Duodenal mucosa (tissue), 2 donors: Measurements from ENCODE around the gene PIGS.

ENCODE experiments used
- H3K27ac ChIP-seq: one replicate; pipeline ENCODE4 v1.7.0; 2013; ENCODE audit warnings: low read depth, low read length
- H3K27me3 ChIP-seq, 2 donors: one replicate each; pipeline ENCODE4 v1.7.0; 2013; ENCODE audit warnings: low read length in 2 of 2, control low read depth in 1 of 2; ENCODE audit not compliant: insufficient read depth in 2 of 2, control insufficient read depth in 1 of 2
- H3K36me3 ChIP-seq, 2 donors: one replicate each; pipeline ENCODE4 v1.7.0; 2013; ENCODE audit warnings: low read length in 2 of 2, control low read depth in 1 of 2; ENCODE audit not compliant: insufficient read depth in 2 of 2, control insufficient read depth in 1 of 2
- H3K4me1 ChIP-seq, 2 donors: one replicate each; pipeline ENCODE4 v1.7.0; 2013; ENCODE audit warnings: low read length in 2 of 2, control low read depth in 1 of 2; ENCODE audit not compliant: insufficient read depth in 2 of 2, control insufficient read depth in 1 of 2
- H3K4me3 ChIP-seq, 2 donors: one replicate each; pipeline ENCODE4 v1.7.0; 2013; ENCODE audit warnings: low read length in 2 of 2, low read depth in 1 of 2
- H3K9ac ChIP-seq, 2 donors: one replicate each; pipeline ENCODE4 v1.7.0; 2013; ENCODE audit warnings: low read length in 2 of 2, low read depth in 1 of 2
- H3K9me3 ChIP-seq, 2 donors: one replicate each; pipeline ENCODE4 v1.7.0; 2013; ENCODE audit warnings: low read length in 2 of 2, control low read depth in 1 of 2; ENCODE audit not compliant: control insufficient read depth in 1 of 2

The PIGS gene

GRCh38 chr17:28573040-28573380, 1.7 kb upstream of the PIGS start:
- H3K4me1 ChIP-seq, result peaks cover 16 to 33% of the 10 kb centered on the region in 2 donors

GRCh38 chr17:28572259-28573039, 1.1 kb upstream of the PIGS start:
- Histone ChIP-seq H3K36me3 (peaks cover 0 to under 1% of the 10 kb centered on the region in 2 donors), H3K9me3 (no peaks in the 10 kb centered on the region), H3K4me1 (peaks cover 19 to 32% of the 10 kb centered on the region in 2 donors), H3K27me3 (no peaks in the 10 kb centered on the region), H3K4me3 (peak overlapping the region; percentile 81 to 98), H3K9ac (peak overlapping the region; percentile 77 to 92), H3K27ac (no peak overlapping the region)

More at GRCh38 chr17:28573040-28573380, 1.7 kb upstream of the PIGS start:
- no peak overlapping the region for H3K9ac ChIP-seq
- H3K27ac ChIP-seq, result no peak overlapping the region
- H3K4me3 ChIP-seq, result no peak overlapping the region
- no peaks in the 10 kb centered on the region for H3K27me3 ChIP-seq
- H3K36me3 ChIP-seq, result peaks cover 0 to 6% of the 10 kb centered on the region in 2 donors
- H3K9me3 ChIP-seq, result no peaks in the 10 kb centered on the region

GRCh38 chr17:28570716-28571360, 486 bp downstream of the PIGS start:
- H3K4me3 ChIP-seq, result peak overlapping the region; percentile 81 to 98
- H3K36me3 ChIP-seq, result peaks cover 0 to 2% of the 10 kb centered on the region in 2 donors
- H3K27ac ChIP-seq, result peak overlapping the region; percentile 7
- H3K9ac ChIP-seq, result peak overlapping the region; percentile 77 to 92
- H3K27me3 ChIP-seq, result no peaks in the 10 kb centered on the region
- H3K4me1 ChIP-seq, result peaks cover 22 to 24% of the 10 kb centered on the region in 2 donors
- no peaks in the 10 kb centered on the region for H3K9me3 ChIP-seq

DNA sequence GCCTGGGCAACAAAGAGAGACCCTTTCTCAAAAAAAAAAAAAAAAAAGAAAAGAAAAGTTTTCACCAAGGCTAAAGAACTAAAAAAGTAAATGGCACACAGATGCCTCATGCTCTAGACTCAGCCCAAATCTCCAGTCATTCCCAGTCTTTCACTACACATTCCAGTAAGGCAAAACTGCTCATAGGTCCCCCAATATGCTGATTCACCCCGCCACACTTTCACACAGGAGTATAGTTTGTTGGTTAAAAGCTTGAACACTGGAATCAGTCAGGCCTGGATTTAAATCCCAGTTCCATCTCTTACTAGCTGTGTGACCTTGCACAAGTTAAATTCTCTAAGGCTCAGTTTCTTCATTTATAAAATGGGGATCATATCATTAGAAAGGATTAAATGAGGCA, 1.9 kb downstream of the PIGS start:
- H3K27me3 ChIP-seq, result no peaks in the 10 kb centered on the region
- no peak overlapping the region for H3K27ac ChIP-seq
- no peaks in the 10 kb centered on the region for H3K9me3 ChIP-seq
- no peak overlapping the region for H3K4me3 ChIP-seq
- H3K9ac ChIP-seq, result no peak overlapping the region
- peaks cover 21 to 24% of the 10 kb centered on the region in 2 donors for H3K4me1 ChIP-seq
- H3K36me3 ChIP-seq, result peaks cover 0 to 2% of the 10 kb centered on the region in 2 donors

DNA sequence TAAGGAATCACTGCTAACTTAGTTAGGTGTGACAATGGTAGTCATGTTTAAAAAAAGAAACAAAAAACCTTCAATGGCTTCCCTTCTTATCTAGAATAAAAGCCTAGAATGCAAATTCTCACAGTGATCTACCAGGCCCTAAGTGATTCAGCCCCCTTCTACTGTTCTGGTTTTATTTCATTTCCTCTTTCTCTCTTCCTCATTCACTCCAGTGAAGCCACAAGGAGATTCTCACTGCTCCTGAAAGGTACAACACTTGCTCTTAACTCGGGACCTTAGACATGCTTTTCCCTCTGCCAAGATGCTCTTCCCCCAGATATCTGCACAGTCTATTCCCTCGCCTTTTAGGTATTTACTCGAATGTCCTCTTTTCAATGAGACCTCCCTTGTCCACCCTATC, 3.7 kb downstream of the PIGS start:
- Histone ChIP-seq H3K9me3 (no peaks in the 10 kb centered on the region), H3K4me1 (peaks cover 17 to 23% of the 10 kb centered on the region in 2 donors), H3K27me3 (no peaks in the 10 kb centered on the region), H3K4me3 (no peak overlapping the region), H3K36me3 (peaks cover 5 to 13% of the 10 kb centered on the region in 2 donors), H3K9ac (no peak overlapping the region), H3K27ac (no peak overlapping the region)

GRCh38 chr17:28563475-28563874, 7.8 kb downstream of the PIGS start:
- no peak overlapping the region for H3K27ac ChIP-seq
- peaks cover 18 to 42% of the 10 kb centered on the region in 2 donors for H3K36me3 ChIP-seq
- H3K9me3 ChIP-seq, result no peaks in the 10 kb centered on the region
- no peak overlapping the region for H3K4me3 ChIP-seq
- no peak overlapping the region for H3K9ac ChIP-seq
- H3K27me3 ChIP-seq, result no peaks in the 10 kb centered on the region
- peaks cover 0 to 8% of the 10 kb centered on the region in 2 donors for H3K4me1 ChIP-seq

DNA sequence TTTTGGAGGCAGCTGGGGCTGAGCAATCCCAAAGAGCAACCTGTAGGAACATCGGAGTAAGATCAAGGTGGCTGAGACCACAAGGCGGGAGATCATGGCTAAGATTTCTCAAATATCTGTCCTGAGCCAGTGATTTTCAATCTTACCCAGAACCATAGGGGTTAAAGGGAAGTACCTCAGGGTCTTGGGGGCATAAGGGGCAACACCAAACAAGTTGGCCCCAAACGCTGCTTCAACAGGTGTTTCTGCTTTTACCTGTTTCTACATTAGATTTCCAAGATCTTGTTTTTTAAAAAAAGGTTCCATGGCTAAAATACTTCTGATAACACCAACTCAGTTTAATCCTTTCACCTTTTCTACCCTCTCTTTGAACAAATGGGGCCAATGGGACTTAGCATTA, 16.3 kb downstream of the PIGS start:
- no peak overlapping the region for H3K27ac ChIP-seq
- no peaks in the 10 kb centered on the region for H3K9me3 ChIP-seq
- H3K4me1 ChIP-seq, result peaks cover 14 to 16% of the 10 kb centered on the region in 2 donors
- no peaks in the 10 kb centered on the region for H3K27me3 ChIP-seq
- no peak overlapping the region for H3K4me3 ChIP-seq
- H3K36me3 ChIP-seq, result peaks cover 44 to 66% of the 10 kb centered on the region in 2 donors
- H3K9ac ChIP-seq, result no peak overlapping the region

GRCh38 chr17:28554565-28554964, 16.8 kb downstream of the PIGS start:
- H3K9me3 ChIP-seq, result no peaks in the 10 kb centered on the region
- H3K4me3 ChIP-seq, result no peak overlapping the region
- peaks cover 39 to 61% of the 10 kb centered on the region in 2 donors for H3K36me3 ChIP-seq
- no peak overlapping the region for H3K27ac ChIP-seq
- H3K4me1 ChIP-seq, result peaks cover 19 to 20% of the 10 kb centered on the region in 2 donors
- H3K27me3 ChIP-seq, result no peaks in the 10 kb centered on the region
- H3K9ac ChIP-seq, result no peak overlapping the region

GRCh38 chr17:28553000-28553505, 18.3 kb downstream of the PIGS start:
- H3K9me3 ChIP-seq, result no peaks in the 10 kb centered on the region
- H3K27ac ChIP-seq, result no peak overlapping the region
- peaks cover 25 to 27% of the 10 kb centered on the region in 2 donors for H3K4me1 ChIP-seq
- no peaks in the 10 kb centered on the region for H3K27me3 ChIP-seq
- H3K36me3 ChIP-seq, result peaks cover 34 to 51% of the 10 kb centered on the region in 2 donors
- peak overlapping the region; percentile 48 to 50 for H3K4me3 ChIP-seq
- no peak overlapping the region for H3K9ac ChIP-seq
